SK-N-SH treated with all-trans-retinoic acid at 6 μM for 48 hours (cell line): ENCODE measurements around the gene UBAP1.

ENCODE experiments used
- ATAC-seq: fragments of 200-7000 bp; cut with Tn5 transposase; 3 replicates; pipeline ENCODE4 v1.9.1; 2020; ENCODE audit warnings: mild to moderate bottlenecking, moderate library complexity
- ARNTL ChIP-seq: fragments of 450-650 bp; formaldehyde crosslinking; IDR thresholded peaks from 2 replicates; pipeline ENCODE4 v1.5.0; 2020; ENCODE audit warnings: low read depth, mild to moderate bottlenecking, moderate library complexity, borderline replicate concordance
- BACH2 ChIP-seq: fragments of 250-450 bp; sonication (Bioruptor Pico); IDR thresholded peaks from 2 replicates; pipeline ENCODE4 v1.9.0; 2021; ENCODE audit warnings: mild to moderate bottlenecking, borderline replicate concordance
- CSDC2 ChIP-seq: fragments of 250-450 bp; sonication (Bioruptor Pico); IDR thresholded peaks from 2 replicates; pipeline ENCODE4 v1.5.0; 2020; ENCODE audit warnings: mild to moderate bottlenecking, moderate library complexity
- ESRRG ChIP-seq: fragments of 250-450 bp; sonication (Bioruptor Pico); IDR thresholded peaks from 2 replicates; pipeline ENCODE4 v1.6.1; 2021; ENCODE audit warnings: mild to moderate bottlenecking
- GLIS3 ChIP-seq: fragments of 250-450 bp; sonication (Bioruptor Pico); IDR thresholded peaks from 2 replicates; pipeline ENCODE4 v1.5.0; 2020; ENCODE audit warnings: mild to moderate bottlenecking, moderate library complexity
- ISL1 ChIP-seq: fragments of 250-450 bp; sonication (Bioruptor Pico); IDR thresholded peaks from 2 replicates; pipeline ENCODE4 v2.1.2; 2022; ENCODE audit warnings: mild to moderate bottlenecking, moderate library complexity
- OSR1 ChIP-seq: fragments of 250-450 bp; sonication (Bioruptor Pico); IDR thresholded peaks from 2 replicates; pipeline ENCODE4 v1.8.0; 2022; ENCODE audit warnings: moderate library complexity, mild to moderate bottlenecking, inconsistent platforms
- PPARA ChIP-seq: fragments of 250-450 bp; sonication (Bioruptor Pico); IDR thresholded peaks from 2 replicates; pipeline ENCODE4 v1.5.0; 2020; ENCODE audit warnings: mild to moderate bottlenecking, borderline replicate concordance
- RARB ChIP-seq: fragments of 250-450 bp; sonication (Bioruptor Pico); IDR thresholded peaks from 2 replicates; pipeline ENCODE4 v1.8.0; 2021; ENCODE audit warnings: mild to moderate bottlenecking, moderate library complexity
- TCF4 ChIP-seq: fragments of 250-450 bp; sonication (Bioruptor Pico); IDR thresholded peaks from 2 replicates; pipeline ENCODE4 v1.8.0; 2021; ENCODE audit warnings: mild to moderate bottlenecking, moderate library complexity, borderline replicate concordance
- TOX ChIP-seq: fragments of 250-450 bp; sonication (Bioruptor Pico); IDR thresholded peaks from 2 replicates; pipeline ENCODE4 v1.8.0; 2021; ENCODE audit warnings: mild to moderate bottlenecking, moderate library complexity, borderline replicate concordance
- ZC3H10 ChIP-seq: fragments of 250-450 bp; sonication (Bioruptor Pico); IDR thresholded peaks from 2 replicates; pipeline ENCODE4 v1.5.1; 2021; ENCODE audit warnings: mild to moderate bottlenecking, moderate library complexity
- ZFP3 ChIP-seq: fragments of 250-450 bp; sonication (Bioruptor Pico); IDR thresholded peaks from 2 replicates; pipeline ENCODE4 v1.5.0; 2020; ENCODE audit warnings: mild to moderate bottlenecking, moderate library complexity
- ZFP30 ChIP-seq: fragments of 450-650 bp; formaldehyde crosslinking; IDR thresholded peaks from 2 replicates; pipeline ENCODE4 v1.5.0; 2022; ENCODE audit warnings: mild to moderate bottlenecking, moderate library complexity
- ZNF565 ChIP-seq: fragments of 450-650 bp; formaldehyde crosslinking; conservative IDR thresholded peaks from 2 replicates; pipeline ENCODE4 v1.5.0; 2020; ENCODE audit warnings: low read depth, mild to moderate bottlenecking, moderate library complexity
- ZNF70 ChIP-seq: fragments of 450-650 bp; formaldehyde crosslinking; IDR thresholded peaks from 2 replicates; pipeline ENCODE4 v1.5.0; 2020; ENCODE audit warnings: mild to moderate bottlenecking, moderate library complexity
- ZNF8 ChIP-seq: fragments of 450-650 bp; formaldehyde crosslinking; IDR thresholded peaks from 2 replicates; pipeline ENCODE4 v1.5.0; 2020; ENCODE audit warnings: mild to moderate bottlenecking, moderate library complexity
- TF ChIP-seq, protein P1 (sequence below): fragments of 250-450 bp; sonication (Bioruptor Pico); IDR thresholded peaks from 2 replicates; pipeline ENCODE4 v1.5.1; 2020; ENCODE audit warnings: low read depth, mild to moderate bottlenecking, moderate library complexity
- TF ChIP-seq, protein P2 (sequence below): fragments of 250-450 bp; sonication (Bioruptor Pico); IDR thresholded peaks from 2 replicates; pipeline ENCODE4 v1.5.0; 2020; ENCODE audit warnings: mild to moderate bottlenecking, moderate library complexity
- TF ChIP-seq, protein P3 (sequence below): fragments of 250-450 bp; sonication (Bioruptor Pico); IDR thresholded peaks from 2 replicates; pipeline ENCODE4 v1.8.0; 2021; ENCODE audit warnings: low read depth, mild to moderate bottlenecking, moderate library complexity, borderline replicate concordance

Gene UBAP1

DNA sequence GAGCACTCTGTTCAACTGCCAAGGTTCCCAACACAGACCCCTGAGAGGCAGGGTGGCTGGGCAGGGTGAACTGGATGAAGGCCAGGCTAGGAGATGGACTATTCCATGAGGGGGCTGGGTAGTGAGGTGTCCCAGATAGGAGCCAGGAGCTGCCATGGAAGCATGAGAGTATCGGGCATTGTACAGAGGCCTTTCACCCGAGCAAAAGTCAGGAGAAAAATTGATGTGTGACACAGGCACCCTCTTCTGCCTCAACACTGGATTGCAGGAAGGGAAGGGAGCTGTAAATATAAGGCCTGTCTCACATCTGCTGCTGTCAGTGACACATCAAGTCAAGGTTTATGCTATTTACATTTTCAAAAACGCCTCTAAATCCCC is 74.6 kb downstream of the UBAP1 start:
- peak; percentile 22 for ATAC-seq
- no peak for TF ChIP-seq RARB (CRISPR knock-in tag)
- no peak for TF ChIP-seq ZNF70 (CRISPR knock-in tag)
- TF ChIP-seq, protein P1, sequence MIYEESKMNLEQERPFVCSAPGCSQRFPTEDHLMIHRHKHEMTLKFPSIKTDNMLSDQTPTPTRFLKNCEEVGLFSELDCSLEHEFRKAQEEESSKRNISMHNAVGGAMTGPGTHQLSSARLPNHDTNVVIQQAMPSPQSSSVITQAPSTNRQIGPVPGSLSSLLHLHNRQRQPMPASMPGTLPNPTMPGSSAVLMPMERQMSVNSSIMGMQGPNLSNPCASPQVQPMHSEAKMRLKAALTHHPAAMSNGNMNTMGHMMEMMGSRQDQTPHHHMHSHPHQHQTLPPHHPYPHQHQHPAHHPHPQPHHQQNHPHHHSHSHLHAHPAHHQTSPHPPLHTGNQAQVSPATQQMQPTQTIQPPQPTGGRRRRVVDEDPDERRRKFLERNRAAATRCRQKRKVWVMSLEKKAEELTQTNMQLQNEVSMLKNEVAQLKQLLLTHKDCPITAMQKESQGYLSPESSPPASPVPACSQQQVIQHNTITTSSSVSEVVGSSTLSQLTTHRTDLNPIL, result no peak
- TF ChIP-seq ZFP3 (CRISPR knock-in tag), result no peak
- no peak for TF ChIP-seq CSDC2 (CRISPR knock-in tag)
- no peak for TF ChIP-seq ZFP30 (CRISPR knock-in tag)
- TF ChIP-seq TCF4 (CRISPR knock-in tag), result no peak
- TF ChIP-seq ZNF8 (CRISPR knock-in tag), result no peak

DNA sequence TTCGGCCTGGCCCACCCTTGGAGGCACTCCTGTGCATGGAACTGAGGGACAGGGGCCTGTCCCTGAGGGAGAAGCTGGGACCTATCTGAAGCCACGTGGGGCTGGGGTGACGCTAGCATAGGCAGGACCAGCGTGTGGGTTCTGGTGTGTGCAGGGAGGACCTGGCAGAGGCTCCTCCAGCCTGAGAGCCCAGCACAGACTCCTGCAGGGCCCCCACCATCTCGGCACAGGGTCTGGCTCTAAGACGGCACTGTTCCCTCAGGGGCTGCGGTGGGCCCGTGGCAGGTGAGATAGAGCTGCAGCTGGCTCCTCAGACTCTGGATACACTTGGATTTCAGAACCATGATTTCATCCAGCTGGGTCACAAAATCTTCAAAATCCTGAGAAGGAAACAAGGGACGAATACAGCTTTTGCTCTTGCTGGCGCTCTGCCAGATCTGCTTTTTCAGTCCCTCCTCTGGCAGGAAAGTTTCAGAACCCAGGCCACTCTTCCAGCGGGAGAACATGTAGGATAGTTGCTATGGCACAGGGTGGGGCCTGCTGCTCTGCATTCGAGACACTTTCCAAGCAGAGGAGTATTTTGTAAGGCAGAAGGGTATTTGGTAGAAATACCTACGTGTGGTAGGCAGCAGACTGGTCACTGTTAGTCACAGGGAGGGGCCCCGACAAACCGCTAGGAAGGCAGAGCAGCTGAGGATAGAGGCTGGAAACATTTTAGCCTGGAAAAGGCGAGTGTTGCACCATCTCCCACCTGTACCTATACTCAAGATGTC is 75.5 kb downstream of the UBAP1 start:
- TF ChIP-seq ZFP3 (CRISPR knock-in tag) (no peak), TOX (CRISPR knock-in tag) (no peak)
- ATAC-seq, result peak; percentile 75

DNA sequence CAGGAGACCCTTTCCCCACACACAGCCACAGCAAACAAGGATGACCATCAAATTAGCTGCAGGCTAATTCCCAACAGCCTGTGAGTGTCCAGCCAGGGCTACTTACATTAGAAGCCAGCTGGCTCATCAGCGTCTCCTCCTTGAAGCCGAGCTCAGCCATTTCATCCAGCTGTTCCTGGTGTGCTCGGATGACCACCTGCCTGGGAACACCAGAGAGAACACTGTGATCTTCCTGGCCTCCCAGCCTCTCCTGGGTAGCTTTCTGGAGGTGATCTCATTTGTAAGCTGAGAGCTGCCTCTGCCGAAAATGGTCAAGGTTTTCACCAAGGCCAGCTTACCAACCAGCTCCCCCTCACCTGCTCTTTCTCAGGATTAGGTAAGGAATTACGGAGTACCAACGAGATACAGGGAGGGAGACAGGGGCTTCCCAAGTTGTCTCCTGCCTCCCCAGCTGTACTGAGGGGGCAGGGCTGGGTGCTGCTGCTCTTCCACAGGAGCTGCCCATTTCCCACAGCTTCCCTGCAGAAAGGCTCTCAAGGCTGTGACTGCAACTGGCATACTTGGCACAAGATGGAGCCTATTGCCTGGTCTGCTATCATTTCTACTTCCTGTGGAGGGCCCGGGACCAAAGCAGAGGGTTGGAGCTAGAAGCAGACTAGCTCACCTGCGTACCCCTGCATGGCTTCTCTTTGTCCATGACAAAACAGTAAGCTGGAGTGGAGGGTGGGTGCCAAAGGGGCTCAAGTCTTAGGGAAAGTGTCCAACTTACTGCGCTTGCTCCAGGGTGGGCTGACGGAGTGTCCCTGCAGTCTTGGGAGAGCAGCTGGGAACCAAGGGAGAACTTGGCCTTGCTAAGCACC is 76.4 kb downstream of the UBAP1 start:
- TF ChIP-seq, protein P2, sequence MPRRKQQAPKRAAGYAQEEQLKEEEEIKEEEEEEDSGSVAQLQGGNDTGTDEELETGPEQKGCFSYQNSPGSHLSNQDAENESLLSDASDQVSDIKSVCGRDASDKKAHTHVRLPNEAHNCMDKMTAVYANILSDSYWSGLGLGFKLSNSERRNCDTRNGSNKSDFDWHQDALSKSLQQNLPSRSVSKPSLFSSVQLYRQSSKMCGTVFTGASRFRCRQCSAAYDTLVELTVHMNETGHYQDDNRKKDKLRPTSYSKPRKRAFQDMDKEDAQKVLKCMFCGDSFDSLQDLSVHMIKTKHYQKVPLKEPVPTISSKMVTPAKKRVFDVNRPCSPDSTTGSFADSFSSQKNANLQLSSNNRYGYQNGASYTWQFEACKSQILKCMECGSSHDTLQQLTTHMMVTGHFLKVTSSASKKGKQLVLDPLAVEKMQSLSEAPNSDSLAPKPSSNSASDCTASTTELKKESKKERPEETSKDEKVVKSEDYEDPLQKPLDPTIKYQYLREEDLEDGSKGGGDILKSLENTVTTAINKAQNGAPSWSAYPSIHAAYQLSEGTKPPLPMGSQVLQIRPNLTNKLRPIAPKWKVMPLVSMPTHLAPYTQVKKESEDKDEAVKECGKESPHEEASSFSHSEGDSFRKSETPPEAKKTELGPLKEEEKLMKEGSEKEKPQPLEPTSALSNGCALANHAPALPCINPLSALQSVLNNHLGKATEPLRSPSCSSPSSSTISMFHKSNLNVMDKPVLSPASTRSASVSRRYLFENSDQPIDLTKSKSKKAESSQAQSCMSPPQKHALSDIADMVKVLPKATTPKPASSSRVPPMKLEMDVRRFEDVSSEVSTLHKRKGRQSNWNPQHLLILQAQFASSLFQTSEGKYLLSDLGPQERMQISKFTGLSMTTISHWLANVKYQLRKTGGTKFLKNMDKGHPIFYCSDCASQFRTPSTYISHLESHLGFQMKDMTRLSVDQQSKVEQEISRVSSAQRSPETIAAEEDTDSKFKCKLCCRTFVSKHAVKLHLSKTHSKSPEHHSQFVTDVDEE, result no peak
- TF ChIP-seq TOX (CRISPR knock-in tag), result no peak
- no peak for TF ChIP-seq ZFP30 (CRISPR knock-in tag)
- no peak for TF ChIP-seq ISL1
- TF ChIP-seq ZNF565 (CRISPR knock-in tag), result no peak
- no peak for TF ChIP-seq ZFP3 (CRISPR knock-in tag)
- no peak for TF ChIP-seq CSDC2 (CRISPR knock-in tag)
- TF ChIP-seq RARB (CRISPR knock-in tag), result no peak
- no peak for TF ChIP-seq ZC3H10 (CRISPR knock-in tag)
- TF ChIP-seq OSR1 (CRISPR knock-in tag), result no peak
- TF ChIP-seq ARNTL (CRISPR knock-in tag), result no peak
- TF ChIP-seq, protein P3, sequence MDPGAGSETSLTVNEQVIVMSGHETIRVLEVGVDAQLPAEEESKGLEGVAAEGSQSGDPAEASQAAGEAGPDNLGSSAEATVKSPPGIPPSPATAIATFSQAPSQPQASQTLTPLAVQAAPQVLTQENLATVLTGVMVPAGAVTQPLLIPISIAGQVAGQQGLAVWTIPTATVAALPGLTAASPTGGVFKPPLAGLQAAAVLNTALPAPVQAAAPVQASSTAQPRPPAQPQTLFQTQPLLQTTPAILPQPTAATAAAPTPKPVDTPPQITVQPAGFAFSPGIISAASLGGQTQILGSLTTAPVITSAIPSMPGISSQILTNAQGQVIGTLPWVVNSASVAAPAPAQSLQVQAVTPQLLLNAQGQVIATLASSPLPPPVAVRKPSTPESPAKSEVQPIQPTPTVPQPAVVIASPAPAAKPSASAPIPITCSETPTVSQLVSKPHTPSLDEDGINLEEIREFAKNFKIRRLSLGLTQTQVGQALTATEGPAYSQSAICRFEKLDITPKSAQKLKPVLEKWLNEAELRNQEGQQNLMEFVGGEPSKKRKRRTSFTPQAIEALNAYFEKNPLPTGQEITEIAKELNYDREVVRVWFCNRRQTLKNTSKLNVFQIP (CRISPR knock-in tag), result no peak
- TF ChIP-seq PPARA, result no peak
- TF ChIP-seq TCF4 (CRISPR knock-in tag), result no peak
- TF ChIP-seq GLIS3 (CRISPR knock-in tag), result no peak
- TF ChIP-seq BACH2 (CRISPR knock-in tag), result no peak
- peak; percentile 31 for ATAC-seq

DNA sequence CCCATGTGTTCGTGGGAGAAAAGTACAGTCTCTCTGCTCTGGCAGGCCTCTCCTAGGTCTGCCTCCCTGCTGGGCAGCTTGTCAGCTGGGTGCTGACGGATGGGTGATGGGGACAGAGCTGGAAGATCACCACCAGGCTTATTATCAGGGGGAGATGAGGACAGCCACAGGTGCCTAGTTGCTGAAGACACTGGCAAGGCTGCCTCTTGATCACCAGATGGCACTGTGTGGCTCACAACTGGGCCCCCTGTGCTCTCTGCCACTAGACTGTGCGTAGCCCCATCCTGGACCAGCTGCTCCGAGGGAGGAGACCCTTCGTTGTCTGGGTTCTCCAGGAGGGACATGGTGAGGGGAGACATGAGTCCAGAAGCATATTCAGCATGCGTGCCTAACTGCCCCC is 77.3 kb downstream of the UBAP1 start:
- no peak for TF ChIP-seq TCF4 (CRISPR knock-in tag)
- ATAC-seq, result peak; percentile 33; the same call in 2 of the 3 replicates

DNA sequence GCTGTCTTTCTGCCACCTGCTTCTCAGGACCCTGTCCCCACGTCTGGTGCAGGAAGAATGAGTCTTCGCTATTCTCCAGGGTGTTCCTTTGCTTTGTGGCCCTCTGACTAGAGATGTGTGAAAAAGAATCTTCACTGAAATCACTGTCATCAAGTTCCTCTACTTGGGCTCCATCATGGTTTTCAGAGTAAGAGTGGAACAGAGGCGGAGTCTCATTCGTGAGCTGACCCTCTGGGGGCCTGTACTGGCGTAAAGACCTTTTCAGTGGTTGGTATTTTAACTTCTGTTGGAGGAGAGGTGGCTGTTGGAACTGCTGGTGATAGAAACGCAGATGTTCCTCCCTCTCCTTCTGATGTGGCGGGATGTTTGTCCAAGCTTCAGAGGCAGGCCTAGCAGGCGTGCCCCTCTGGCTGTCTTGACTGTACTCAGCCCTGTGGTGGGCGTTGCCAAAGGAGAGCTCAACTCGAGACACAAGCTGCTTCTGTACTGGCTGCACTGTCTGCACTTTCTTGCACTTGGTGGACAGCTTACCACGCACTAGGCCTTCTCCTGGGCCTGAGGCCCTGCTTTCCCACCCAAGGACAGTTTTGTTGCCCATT is 78.2 kb downstream of the UBAP1 start:
- TF ChIP-seq ZFP30 (CRISPR knock-in tag) (no peak), RARB (CRISPR knock-in tag) (no peak), ESRRG (no peak), ZNF70 (CRISPR knock-in tag) (no peak)
- TF ChIP-seq, protein P1, result no peak
- TF ChIP-seq, all 23 proteins: peak for 0
- ATAC-seq, result no peak
